Central memory CD8-positive, alpha-beta T cell (primary cell): ENCODE results near the gene NAP1L1.
"Not testable (repeated sequence)": the region's sequence is repeated elsewhere in the genome, so short reads cannot be mapped to it uniquely, and the experiment has no call there.

Experiments used
- ATAC-seq: fragments of 150-1000 bp; cut with Tn5 transposase; replicated peaks from 2 replicates; pipeline ENCODE4 v1.10.0; 2022; ENCODE audit warnings: mild to moderate bottlenecking, moderate FRiP score, moderate number of reproducible peaks; ENCODE audit not compliant: poor library complexity, severe bottlenecking; ENCODE audit errors: extremely low read depth
- DNase-seq, 2 donors: peaks; one replicate each; pipeline ENCODE4 v3.0.0; 2021; ENCODE audit warnings: low spot score in 2 of 2
- H3K27ac Mint-ChIP-seq: one replicate; pipeline ENCODE4 v1.8.0; 2022; ENCODE audit warnings: low read depth, mild to moderate bottlenecking, moderate library complexity, mixed read lengths
- H3K27me3 Mint-ChIP-seq: one replicate; pipeline ENCODE4 v1.8.0; 2022; ENCODE audit warnings: mixed read lengths
- H3K36me3 Mint-ChIP-seq: one replicate; pipeline ENCODE4 v1.8.0; 2022; ENCODE audit warnings: mild to moderate bottlenecking, moderate library complexity, mixed read lengths; ENCODE audit not compliant: insufficient read depth
- H3K4me1 Mint-ChIP-seq: one replicate; pipeline ENCODE4 v1.8.0; 2022; ENCODE audit warnings: mixed read lengths
- H3K4me3 Mint-ChIP-seq: one replicate; pipeline ENCODE4 v1.8.0; 2022; ENCODE audit warnings: mild to moderate bottlenecking, moderate library complexity, mixed read lengths
- H3K9me3 Mint-ChIP-seq: one replicate; pipeline ENCODE4 v1.8.0; 2022; ENCODE audit warnings: mixed read lengths

NAP1L1 gene

DNA sequence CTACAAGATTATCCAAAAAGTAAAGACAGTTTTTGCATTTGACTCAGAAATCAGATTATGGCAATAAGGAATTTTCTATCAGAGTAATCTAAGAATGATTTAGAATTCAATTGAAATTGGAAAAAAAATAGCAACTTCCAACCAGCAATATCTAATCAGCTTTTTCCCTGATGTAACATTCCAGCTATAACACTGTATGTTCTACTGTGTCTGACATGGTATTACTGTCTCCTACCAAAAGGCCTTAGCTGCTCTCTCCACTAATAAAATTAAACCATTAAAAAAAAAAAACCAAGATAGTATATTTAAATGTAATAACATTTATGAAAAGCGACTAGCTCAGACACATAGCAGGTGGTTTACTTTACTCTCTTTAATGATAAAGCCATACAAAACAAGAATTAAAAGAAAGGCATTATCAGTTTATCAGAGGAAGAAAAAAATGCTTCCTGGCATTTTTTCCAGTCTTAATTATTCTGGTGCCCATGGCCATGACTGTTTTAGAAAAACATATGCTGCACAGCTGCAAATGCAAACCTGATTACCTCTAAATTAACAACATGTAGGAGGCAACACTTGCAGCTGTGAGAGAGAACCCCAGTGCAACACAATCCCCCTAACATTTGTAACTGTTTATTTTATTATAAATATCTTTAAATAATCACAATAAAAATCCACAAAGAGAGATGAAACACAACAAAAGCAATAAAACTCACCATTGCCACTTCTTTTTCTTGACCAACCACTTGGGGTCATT is 81.7 kb downstream of the NAP1L1 start:
- H3K9me3 Mint-ChIP-seq, result no peaks in the 10 kb centered on the region
- ATAC-seq (no peak), DNase-seq (no peak)
- H3K27me3 Mint-ChIP-seq, result no peaks in the 10 kb centered on the region
- no peak overlapping the region for H3K27ac Mint-ChIP-seq
- H3K36me3 Mint-ChIP-seq, result no peaks in the 10 kb centered on the region
- H3K4me1 Mint-ChIP-seq, result no peaks in the 10 kb centered on the region
- H3K4me3 Mint-ChIP-seq, result no peak overlapping the region

- no peaks in the 10 kb centered on the region for H3K27me3 Mint-ChIP-seq
- H3K27ac Mint-ChIP-seq, result no peak overlapping the region
- H3K36me3 Mint-ChIP-seq, result no peaks in the 10 kb centered on the region
- H3K4me1 Mint-ChIP-seq, result no peaks in the 10 kb centered on the region
- no peaks in the 10 kb centered on the region for H3K9me3 Mint-ChIP-seq
- H3K4me3 Mint-ChIP-seq, result no peak overlapping the region
- DNase-seq, result no peak
- no peak for ATAC-seq
Observed at GRCh38 chr12:75998292-75999063, 86.0 kb downstream of the NAP1L1 start.

DNA sequence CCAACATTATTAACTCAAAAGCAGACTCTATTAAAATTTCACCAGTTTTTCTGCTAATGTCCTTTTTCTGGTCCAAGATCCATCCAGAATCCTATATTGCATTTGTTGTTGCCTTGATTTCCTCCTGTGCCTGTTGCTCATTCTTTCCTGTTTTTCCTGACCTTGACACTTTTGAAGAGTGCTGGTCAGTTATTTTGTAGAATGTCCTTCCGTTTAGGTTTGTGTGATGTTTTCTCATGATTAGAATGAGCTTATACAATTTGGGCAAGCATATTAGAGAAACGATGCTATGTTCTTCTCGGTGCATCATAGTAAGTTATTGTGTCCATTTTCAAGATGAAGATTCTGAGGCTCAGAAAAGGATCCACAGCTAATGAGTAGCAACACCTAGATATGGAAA is 86.8 kb downstream of the NAP1L1 start:
- Mint-ChIP-seq H3K9me3 (no peaks in the 10 kb centered on the region), H3K27ac (no peak overlapping the region), H3K4me1 (no peaks in the 10 kb centered on the region), H3K4me3 (no peak overlapping the region), H3K27me3 (no peaks in the 10 kb centered on the region), H3K36me3 (no peaks in the 10 kb centered on the region)
- DNase-seq (no peak), ATAC-seq (no peak)

- Mint-ChIP-seq H3K4me1 (no peaks in the 10 kb centered on the region), H3K4me3 (no peak overlapping the region), H3K27ac (no peak overlapping the region), H3K27me3 (no peaks in the 10 kb centered on the region), H3K9me3 (no peaks in the 10 kb centered on the region), H3K36me3 (no peaks in the 10 kb centered on the region)
- no peak for DNase-seq
- ATAC-seq, result no peak
Observed at GRCh38 chr12:75996861-75997447, 87.5 kb downstream of the NAP1L1 start.

DNA sequence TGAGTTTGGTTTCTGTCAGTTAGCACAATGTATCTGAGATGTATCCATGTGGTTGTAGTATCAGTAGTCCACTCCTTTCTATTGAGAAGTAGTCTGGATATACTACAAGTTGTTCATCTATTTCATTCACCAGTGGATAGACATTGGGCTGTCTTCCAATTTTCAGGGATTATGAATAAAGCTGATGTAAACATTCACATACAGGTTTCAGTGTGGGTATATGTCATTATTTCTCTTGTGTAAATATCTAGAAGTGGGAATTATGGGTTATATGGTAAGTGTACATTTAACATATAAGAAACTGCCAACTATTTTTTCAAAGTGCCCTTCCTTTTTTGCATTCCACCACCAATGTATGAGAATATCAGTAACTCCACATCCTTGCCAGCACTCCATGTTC is 88.8 kb downstream of the NAP1L1 start:
- Mint-ChIP-seq H3K4me3 (no peak overlapping the region), H3K9me3 (no peaks in the 10 kb centered on the region), H3K27ac (no peak overlapping the region), H3K27me3 (no peaks in the 10 kb centered on the region), H3K36me3 (no peaks in the 10 kb centered on the region), H3K4me1 (no peaks in the 10 kb centered on the region)
- ATAC-seq, result no peak
- no peak for DNase-seq

GRCh38 chr12:75994069-75994740 is 90.3 kb downstream of the NAP1L1 start:
- H3K27me3 Mint-ChIP-seq, result peaks cover 9% of the 10 kb centered on the region
- H3K36me3 Mint-ChIP-seq, result no peaks in the 10 kb centered on the region
- H3K9me3 Mint-ChIP-seq, result no peaks in the 10 kb centered on the region
- ATAC-seq, result no peak
- no peak overlapping the region for H3K4me3 Mint-ChIP-seq
- no peaks in the 10 kb centered on the region for H3K4me1 Mint-ChIP-seq
- H3K27ac Mint-ChIP-seq, result no peak overlapping the region
- DNase-seq, result no peak

GRCh38 chr12:75991753-75992152 is 92.7 kb downstream of the NAP1L1 start:
- Mint-ChIP-seq H3K27me3 (peaks cover 20% of the 10 kb centered on the region), H3K4me3 (no peak overlapping the region), H3K27ac (no peak overlapping the region), H3K36me3 (no peaks in the 10 kb centered on the region), H3K4me1 (no peaks in the 10 kb centered on the region), H3K9me3 (no peaks in the 10 kb centered on the region)
- ATAC-seq, result no peak
- DNase-seq, result no peak

DNA sequence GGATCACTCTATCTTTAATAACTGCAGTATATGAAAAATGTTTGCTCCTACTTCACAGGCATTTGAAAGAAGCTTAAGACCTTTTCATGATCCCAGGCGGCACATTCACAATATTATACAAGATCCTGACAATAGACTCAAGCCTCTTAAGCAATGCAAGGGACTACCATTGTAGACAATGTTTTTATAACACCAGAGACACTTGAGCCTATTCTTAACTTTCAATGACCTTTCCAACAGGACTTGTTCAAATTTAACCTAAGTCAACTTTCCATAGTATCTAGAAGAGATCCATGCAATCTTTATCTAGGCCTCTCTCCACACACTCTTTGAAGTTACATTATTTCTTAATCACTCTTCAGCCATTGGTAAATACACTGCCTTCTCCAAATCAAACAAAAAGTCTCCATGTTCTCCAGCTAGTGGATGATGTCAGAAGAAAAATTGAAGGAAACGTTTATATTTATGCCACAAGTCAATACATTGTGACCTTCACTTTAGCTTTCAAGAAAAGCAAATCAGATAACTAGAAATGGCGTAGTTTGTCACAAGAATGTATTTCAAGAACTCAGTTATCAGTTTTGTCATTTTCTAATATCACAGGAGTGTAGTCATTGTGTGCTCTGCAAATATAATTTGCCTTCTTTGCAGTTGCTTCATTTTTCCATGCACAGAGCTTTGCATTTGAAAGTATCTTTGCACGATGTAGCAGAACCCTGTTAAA is 94.1 kb downstream of the NAP1L1 start:
- DNase-seq (no peak), ATAC-seq (no peak)
- Mint-ChIP-seq H3K4me3 (no peak overlapping the region), H3K27me3 (peaks cover 20% of the 10 kb centered on the region), H3K27ac (no peak overlapping the region), H3K9me3 (no peaks in the 10 kb centered on the region), H3K4me1 (peaks cover 3% of the 10 kb centered on the region), H3K36me3 (no peaks in the 10 kb centered on the region)

GRCh38 chr12:75987709-75988108 is 96.8 kb downstream of the NAP1L1 start:
- not testable (repeated sequence) for H3K9me3 Mint-ChIP-seq, ATAC-seq, DNase-seq, H3K36me3 Mint-ChIP-seq, H3K4me3 Mint-ChIP-seq, H3K27ac Mint-ChIP-seq
- Mint-ChIP-seq H3K27me3 (peaks cover 20% of the 10 kb centered on the region), H3K4me1 (peaks cover 18% of the 10 kb centered on the region)
